CD14-positive monocyte (primary cell): ENCODE data around the gene VDAC1. TPM values are rescaled to one million over a fixed set of nuclear protein-coding genes. Genes with fewer than 3 reads are reported as not detected.

ENCODE experiments used
- DNase-seq, 3 donors: peaks; one replicate each; pipeline ENCODE4 v3.0.0-alpha.2; 2011 to 2022
- H2AFZ ChIP-seq: 2 replicates; pipeline ENCODE4 v1.6.0; 2012; ENCODE audit warnings: mild to moderate bottlenecking, low read depth, low read length, inconsistent platforms; ENCODE audit not compliant: insufficient read depth, poor library complexity, severe bottlenecking
- H3K27ac ChIP-seq, 2 donors: 1 replicate in 1 of 2; 2 replicates in 1 of 2; pipeline ENCODE4 v1.5.1; 2012 to 2013; ENCODE audit warnings: low read length in 2 of 2, control low read depth in 1 of 2, inconsistent platforms in 1 of 2, low read depth in 1 of 2, mild to moderate bottlenecking in 1 of 2
- H3K27me3 ChIP-seq, 2 donors: one replicate each; pipeline versions ENCODE4 v1.6.0 to v1.6.1; 2011 to 2013; ENCODE audit warnings: low read length in 2 of 2; ENCODE audit not compliant: control insufficient read depth in 2 of 2, insufficient read depth in 2 of 2
- H3K36me3 ChIP-seq, 2 donors: replicated peaks in 1 of 2; 1 replicate in 1 of 2; 2 replicates in 1 of 2; pipeline versions ENCODE4 v1.5.1 to v1.6.1; 2012 to 2013; ENCODE audit warnings: low read length in 2 of 2, control low read depth in 1 of 2, inconsistent platforms in 1 of 2, mild to moderate bottlenecking in 1 of 2; ENCODE audit not compliant: insufficient read depth in 2 of 2, control insufficient read depth in 1 of 2
- H3K4me1 ChIP-seq, 2 donors: 1 replicate in 1 of 2; 2 replicates in 1 of 2; pipeline versions ENCODE4 v1.5.1 to v1.6.1; 2012 to 2013; ENCODE audit warnings: low read length in 2 of 2, control low read depth in 1 of 2, inconsistent platforms in 1 of 2, mild to moderate bottlenecking in 1 of 2, moderate library complexity in 1 of 2; ENCODE audit not compliant: insufficient read depth in 2 of 2, control insufficient read depth in 1 of 2
- H3K4me2 ChIP-seq: replicated peaks from 2 replicates; pipeline ENCODE3; 2012; ENCODE audit warnings: low read length, moderate library complexity, mild to moderate bottlenecking; ENCODE audit not compliant: poor library complexity, severe bottlenecking; ENCODE audit errors: extremely low read depth
- H3K4me3 ChIP-seq, 3 experiments: fragments of 200-600 bp in 1 of 3; sonication (generic) in 1 of 3; replicated peaks in 1 of 3; 1 replicate in 2 of 3; 2 replicates in 1 of 3; pipeline ENCODE4 v1.5.1; 2011 to 2013; ENCODE audit warnings: low read length in 3 of 3, mild to moderate bottlenecking in 3 of 3, control low read depth in 2 of 3, low read depth in 2 of 3, inconsistent platforms in 1 of 3, moderate library complexity in 1 of 3
- H3K79me2 ChIP-seq: 2 replicates; pipeline ENCODE4 v1.6.0; 2012; ENCODE audit warnings: mild to moderate bottlenecking, control low read depth, inconsistent platforms, low read length, moderate library complexity; ENCODE audit not compliant: insufficient read depth
- H3K9ac ChIP-seq: 2 replicates; pipeline ENCODE4 v1.6.0; 2017; ENCODE audit warnings: low read length, mild to moderate bottlenecking; ENCODE audit not compliant: insufficient read depth, poor library complexity, severe bottlenecking
- H3K9me3 ChIP-seq, 2 donors: replicated peaks in 1 of 2; 1 replicate in 1 of 2; 2 replicates in 1 of 2; pipeline versions ENCODE4 v1.5.1 to v1.6.1; 2012 to 2013; ENCODE audit warnings: low read length in 2 of 2, control low read depth in 1 of 2; ENCODE audit not compliant: control insufficient read depth in 1 of 2, insufficient read depth in 1 of 2
- H4K20me1 ChIP-seq: 2 replicates; pipeline ENCODE4 v1.6.0; 2012; ENCODE audit warnings: mild to moderate bottlenecking, low read length, control low read depth, moderate library complexity; ENCODE audit not compliant: insufficient read depth
- H3K27ac Mint-ChIP-seq, 7 donors: one replicate each; pipeline ENCODE4 v1.8.0; 2020; ENCODE audit warnings: mild to moderate bottlenecking in 7 of 7, mixed read lengths in 7 of 7, moderate library complexity in 6 of 7, inconsistent platforms in 2 of 7
- H3K27me3 Mint-ChIP-seq, 3 donors: one replicate each; pipeline ENCODE4 v1.8.0; 2021 to 2022; ENCODE audit warnings: low read depth in 3 of 3, mild to moderate bottlenecking in 3 of 3, mixed read lengths in 3 of 3, moderate library complexity in 3 of 3, inconsistent platforms in 1 of 3
- H3K36me3 Mint-ChIP-seq, 2 donors: one replicate each; pipeline ENCODE4 v1.8.0; 2020; ENCODE audit warnings: mixed read lengths in 2 of 2, inconsistent platforms in 1 of 2, mild to moderate bottlenecking in 1 of 2
- H3K4me1 Mint-ChIP-seq: one replicate; pipeline ENCODE4 v1.8.0; 2020; ENCODE audit warnings: mild to moderate bottlenecking, mixed read lengths
- H3K4me3 Mint-ChIP-seq, 2 donors: one replicate each; pipeline ENCODE4 v1.8.0; 2020; ENCODE audit warnings: mild to moderate bottlenecking in 2 of 2, mixed read lengths in 2 of 2, moderate library complexity in 1 of 2
- H3K9me3 Mint-ChIP-seq, 7 donors: one replicate each; pipeline ENCODE4 v1.8.0; 2020 to 2022; ENCODE audit warnings: mixed read lengths in 7 of 7, mild to moderate bottlenecking in 6 of 7, moderate library complexity in 6 of 7, inconsistent platforms in 2 of 7
- WGBS: methylation state at CpG from one replicate; pipeline ENCODE4 v1.1.5; 2013; ENCODE audit warnings: missing lambda C conversion rate; ENCODE audit not compliant: insufficient coverage; 5-methylcytosine and 5-hydroxymethylcytosine counted together
- intact Hi-C, 2 donors: fragments of 100-400 bp; cut with micrococcal nuclease; formaldehyde crosslinking; loops; one replicate each; pipeline versions ENCODE4 v1.15.0 to v1.15.1; 2023
- polyA plus RNA-seq, 3 donors: library from polyadenylated mRNA; depleted of rRNA in 1 of 3; unstranded in 2 of 3; stranded (reverse) in 1 of 3; fragments of 300-500 nt in 2 of 3; fragments of >200 nt in 1 of 3; fragmentation: Illumina TruSeq in 2 of 3; gene quantifications; 1 replicate in 2 of 3; 2 replicates in 1 of 3; pipeline ENCODE4 v1.2.3, GENCODE V29; 2012 to 2021
- TF ChIP-seq, protein P1 (sequence below): fragments of 200-600 bp; IDR thresholded peaks from one replicate; pipeline ENCODE4 v1.8.0; 2022; ENCODE audit warnings: antibody characterized with exemption, mild to moderate bottlenecking

Gene VDAC1
- polyA plus RNA-seq, 3 donors: 59.9 to 107 (median 84.4) TPM

DNA sequence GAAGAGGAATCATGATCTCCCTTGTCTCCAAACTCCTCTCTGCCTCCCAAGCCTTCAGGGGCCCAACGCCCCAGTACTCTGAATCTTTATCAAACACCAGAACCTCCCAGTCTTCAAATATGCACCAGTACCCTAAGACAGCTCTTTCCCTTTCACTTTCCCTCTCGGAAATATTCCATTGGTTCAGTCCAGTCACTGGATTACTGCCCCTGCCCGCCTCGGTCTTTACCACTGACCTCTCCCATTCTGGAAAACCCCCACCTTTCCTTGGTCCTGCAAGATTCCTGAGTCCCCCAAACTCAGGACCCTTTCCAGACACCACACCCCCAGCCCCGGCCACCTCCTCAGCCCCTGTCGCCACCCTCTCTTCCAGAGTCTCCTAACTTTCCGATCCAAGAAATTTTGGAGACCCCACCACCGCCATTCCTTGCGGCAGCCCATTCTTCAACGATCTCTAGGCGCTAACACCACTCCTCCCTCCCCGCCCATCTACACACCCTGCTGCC is 37.0 kb downstream of the VDAC1 start:
- TF ChIP-seq, protein P1, sequence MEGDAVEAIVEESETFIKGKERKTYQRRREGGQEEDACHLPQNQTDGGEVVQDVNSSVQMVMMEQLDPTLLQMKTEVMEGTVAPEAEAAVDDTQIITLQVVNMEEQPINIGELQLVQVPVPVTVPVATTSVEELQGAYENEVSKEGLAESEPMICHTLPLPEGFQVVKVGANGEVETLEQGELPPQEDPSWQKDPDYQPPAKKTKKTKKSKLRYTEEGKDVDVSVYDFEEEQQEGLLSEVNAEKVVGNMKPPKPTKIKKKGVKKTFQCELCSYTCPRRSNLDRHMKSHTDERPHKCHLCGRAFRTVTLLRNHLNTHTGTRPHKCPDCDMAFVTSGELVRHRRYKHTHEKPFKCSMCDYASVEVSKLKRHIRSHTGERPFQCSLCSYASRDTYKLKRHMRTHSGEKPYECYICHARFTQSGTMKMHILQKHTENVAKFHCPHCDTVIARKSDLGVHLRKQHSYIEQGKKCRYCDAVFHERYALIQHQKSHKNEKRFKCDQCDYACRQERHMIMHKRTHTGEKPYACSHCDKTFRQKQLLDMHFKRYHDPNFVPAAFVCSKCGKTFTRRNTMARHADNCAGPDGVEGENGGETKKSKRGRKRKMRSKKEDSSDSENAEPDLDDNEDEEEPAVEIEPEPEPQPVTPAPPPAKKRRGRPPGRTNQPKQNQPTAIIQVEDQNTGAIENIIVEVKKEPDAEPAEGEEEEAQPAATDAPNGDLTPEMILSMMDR: no peak
- no peaks in the 10 kb centered on the region for H3K9me3 ChIP-seq
- H3K4me3 Mint-ChIP-seq: peak overlapping the region; percentile 97 to 98
- intact Hi-C loops: no loop called here
- WGBS: 3% methylated on average over 12 of the region's 12 CpGs
- no peaks in the 10 kb centered on the region for H3K27me3 ChIP-seq
- H3K36me3 Mint-ChIP-seq: peaks cover 12 to 15% of the 10 kb centered on the region in 2 donors
- H2AFZ ChIP-seq: peak overlapping the region; percentile 96
- peaks cover under 1 to 18% of the 10 kb centered on the region in 2 donors for H3K36me3 ChIP-seq
- peak overlapping the region; percentile 88 for H3K9ac ChIP-seq
- H3K4me2 ChIP-seq: peak overlapping the region; percentile 87
- DNase-seq: peak; percentile 7 to 54 (median 25)
- peaks cover 29% of the 10 kb centered on the region for H3K4me1 Mint-ChIP-seq
- H3K4me3 ChIP-seq: peak overlapping the region; percentile 74 to 90 (median 89)
- H3K27ac ChIP-seq: peak overlapping the region; percentile 76 to 91
- peaks cover 56% of the 10 kb centered on the region for H3K79me2 ChIP-seq
- peaks cover 13 to 16% of the 10 kb centered on the region in 2 donors for H3K4me1 ChIP-seq
- no peaks in the 10 kb centered on the region for H3K27me3 Mint-ChIP-seq
- peaks cover 0 to 2% (median 0%) of the 10 kb centered on the region in 7 donors for H3K9me3 Mint-ChIP-seq
- peaks cover 21% of the 10 kb centered on the region for H4K20me1 ChIP-seq
- H3K27ac Mint-ChIP-seq: peak overlapping the region; percentile 96 to 99 (median 97)

DNA sequence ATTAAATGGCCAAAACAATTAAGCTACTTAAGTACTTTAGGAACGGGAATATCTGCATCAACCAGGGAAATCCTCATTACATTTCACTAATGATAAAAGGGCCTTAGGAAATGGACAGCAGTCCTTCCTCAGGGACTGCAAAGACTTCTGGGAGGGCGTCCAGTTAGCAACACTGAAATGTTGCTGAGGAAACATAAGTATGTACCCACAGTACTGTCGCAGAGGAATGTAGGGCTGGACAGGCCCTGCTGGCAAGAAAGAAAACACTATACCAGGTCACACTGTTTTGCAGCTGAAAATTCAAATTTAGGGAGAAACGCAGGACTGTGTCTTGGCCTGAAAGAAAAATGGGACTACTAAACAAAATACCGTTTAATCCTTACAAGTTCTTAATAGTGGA is 37.7 kb downstream of the VDAC1 start:
- TF ChIP-seq, protein P1: no peak
- Histone ChIP-seq H3K4me1 (peaks cover 13 to 16% of the 10 kb centered on the region in 2 donors), H3K27me3 (no peaks in the 10 kb centered on the region), H3K4me3 (peak overlapping the region in 1 of 3 experiments; percentile 89), H2AFZ (no peak overlapping the region), H3K36me3 (peaks cover 0 to 11% of the 10 kb centered on the region in 2 donors), H4K20me1 (peaks cover 21% of the 10 kb centered on the region), H3K4me2 (peak overlapping the region; percentile 87), H3K9me3 (no peaks in the 10 kb centered on the region), H3K27ac (peak overlapping the region in 1 of 2 donors; percentile 91), H3K9ac (peak overlapping the region; percentile 88), H3K79me2 (peaks cover 62% of the 10 kb centered on the region)
- Mint-ChIP-seq H3K4me1 (peaks cover 34% of the 10 kb centered on the region), H3K27me3 (no peaks in the 10 kb centered on the region), H3K36me3 (peaks cover 7 to 9% of the 10 kb centered on the region in 2 donors), H3K9me3 (peaks cover 0 to 2% (median 0%) of the 10 kb centered on the region in 7 donors), H3K27ac (peak overlapping the region in 5 of 7 donors; percentile 63 to 99 (median 82)), H3K4me3 (peak overlapping the region in 1 of 2 donors; percentile 97)
- WGBS: 100% methylated on average over 1 of the region's 5 CpGs
- intact Hi-C loops: no loop called here
- DNase-seq: no peak
